Suprapubic skin (tissue), 3 donors: ENCODE measurements around the gene MYOC.

Experiments used
- POLR2A ChIP-seq, 2 donors: fragments of 450-650 bp; IDR thresholded peaks; one replicate each; pipeline ENCODE4 v1.6.1; 2017; ENCODE audit warnings: antibody characterized with exemption in 2 of 2, mild to moderate bottlenecking in 2 of 2, moderate library complexity in 2 of 2
- TF ChIP-seq, protein P1 (sequence below), 2 donors: fragments of 200-600 bp in 1 of 2; fragments of 450-650 bp in 1 of 2; sonication (generic) in 1 of 2; IDR thresholded peaks; one replicate each; pipeline ENCODE4 v1.5.1; 2016 to 2019; ENCODE audit warnings: antibody characterized with exemption in 2 of 2, mild to moderate bottlenecking in 1 of 2, moderate library complexity in 1 of 2

DNA sequence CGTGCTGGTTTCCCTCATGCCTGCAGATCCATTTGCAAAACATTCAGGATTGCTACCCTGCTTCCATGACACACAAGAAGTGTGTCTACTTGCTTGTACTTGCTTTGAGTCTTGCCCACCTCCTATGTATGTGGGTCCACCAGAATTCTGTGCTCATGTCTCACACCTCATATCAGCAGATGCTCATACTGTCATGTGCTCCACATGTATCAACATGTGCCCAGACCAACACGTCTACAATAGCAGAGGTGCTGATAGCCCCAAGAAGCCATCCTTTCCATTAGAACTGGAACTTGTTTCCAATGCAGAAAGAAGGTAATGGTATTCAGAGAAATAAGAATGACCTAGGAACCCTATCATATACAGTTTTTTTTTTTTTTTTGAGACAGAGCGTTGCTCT lies 27.9 kb upstream of the MYOC start:
- no peak for TF ChIP-seq POLR2A (IDR thresholded peaks at IDR 0.05)
- TF ChIP-seq, protein P1, sequence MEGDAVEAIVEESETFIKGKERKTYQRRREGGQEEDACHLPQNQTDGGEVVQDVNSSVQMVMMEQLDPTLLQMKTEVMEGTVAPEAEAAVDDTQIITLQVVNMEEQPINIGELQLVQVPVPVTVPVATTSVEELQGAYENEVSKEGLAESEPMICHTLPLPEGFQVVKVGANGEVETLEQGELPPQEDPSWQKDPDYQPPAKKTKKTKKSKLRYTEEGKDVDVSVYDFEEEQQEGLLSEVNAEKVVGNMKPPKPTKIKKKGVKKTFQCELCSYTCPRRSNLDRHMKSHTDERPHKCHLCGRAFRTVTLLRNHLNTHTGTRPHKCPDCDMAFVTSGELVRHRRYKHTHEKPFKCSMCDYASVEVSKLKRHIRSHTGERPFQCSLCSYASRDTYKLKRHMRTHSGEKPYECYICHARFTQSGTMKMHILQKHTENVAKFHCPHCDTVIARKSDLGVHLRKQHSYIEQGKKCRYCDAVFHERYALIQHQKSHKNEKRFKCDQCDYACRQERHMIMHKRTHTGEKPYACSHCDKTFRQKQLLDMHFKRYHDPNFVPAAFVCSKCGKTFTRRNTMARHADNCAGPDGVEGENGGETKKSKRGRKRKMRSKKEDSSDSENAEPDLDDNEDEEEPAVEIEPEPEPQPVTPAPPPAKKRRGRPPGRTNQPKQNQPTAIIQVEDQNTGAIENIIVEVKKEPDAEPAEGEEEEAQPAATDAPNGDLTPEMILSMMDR (IDR thresholded peaks at IDR 0.05), result no peak
